ENCODE results near the gene PCDHA7.

Gene PCDHA7

GRCh38 chr5:140857177-140857986 is 23.3 kb downstream of the PCDHA7 start:
- TF ChIP-seq, protein P1, sequence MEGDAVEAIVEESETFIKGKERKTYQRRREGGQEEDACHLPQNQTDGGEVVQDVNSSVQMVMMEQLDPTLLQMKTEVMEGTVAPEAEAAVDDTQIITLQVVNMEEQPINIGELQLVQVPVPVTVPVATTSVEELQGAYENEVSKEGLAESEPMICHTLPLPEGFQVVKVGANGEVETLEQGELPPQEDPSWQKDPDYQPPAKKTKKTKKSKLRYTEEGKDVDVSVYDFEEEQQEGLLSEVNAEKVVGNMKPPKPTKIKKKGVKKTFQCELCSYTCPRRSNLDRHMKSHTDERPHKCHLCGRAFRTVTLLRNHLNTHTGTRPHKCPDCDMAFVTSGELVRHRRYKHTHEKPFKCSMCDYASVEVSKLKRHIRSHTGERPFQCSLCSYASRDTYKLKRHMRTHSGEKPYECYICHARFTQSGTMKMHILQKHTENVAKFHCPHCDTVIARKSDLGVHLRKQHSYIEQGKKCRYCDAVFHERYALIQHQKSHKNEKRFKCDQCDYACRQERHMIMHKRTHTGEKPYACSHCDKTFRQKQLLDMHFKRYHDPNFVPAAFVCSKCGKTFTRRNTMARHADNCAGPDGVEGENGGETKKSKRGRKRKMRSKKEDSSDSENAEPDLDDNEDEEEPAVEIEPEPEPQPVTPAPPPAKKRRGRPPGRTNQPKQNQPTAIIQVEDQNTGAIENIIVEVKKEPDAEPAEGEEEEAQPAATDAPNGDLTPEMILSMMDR (conservative IDR thresholded peaks at IDR 0.05): no peak
- no peak overlapping the region for H3K27ac ChIP-seq

DNA sequence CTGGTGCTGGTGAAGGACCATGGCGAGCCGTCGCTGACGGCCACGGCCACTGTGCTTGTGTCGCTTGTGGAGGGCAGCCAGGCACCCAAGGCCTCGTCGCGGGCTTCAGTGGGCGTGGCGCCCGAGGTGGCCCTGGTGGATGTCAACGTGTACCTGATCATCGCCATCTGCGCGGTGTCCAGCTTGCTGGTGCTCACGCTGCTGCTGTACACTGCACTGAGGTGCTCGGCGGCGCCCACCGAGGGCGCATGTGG is 23.8 kb downstream of the PCDHA7 start:
- no peak overlapping the region for H3K27ac ChIP-seq
- TF ChIP-seq, protein P1 (conservative IDR thresholded peaks at IDR 0.05): no peak

GRCh38 chr5:140862441-140863295 is 28.6 kb downstream of the PCDHA7 start:
- no peak overlapping the region for H3K27ac ChIP-seq
- TF ChIP-seq, protein P1 (conservative IDR thresholded peaks at IDR 0.05): no peak

GRCh38 chr5:140868721-140869554 is 34.9 kb downstream of the PCDHA7 start, which contains the start of gene PCDHA11:
Gene PCDHA11 (plus strand): TSS chr5:140868957. CDS start chr5:140869104, 147 bp downstream.
- peak within 1 kb of the TSS; percentile 58 for H3K27ac ChIP-seq
- TF ChIP-seq, protein P1 (conservative IDR thresholded peaks at IDR 0.05): peak; percentile 67

- peak overlapping the region; percentile 58 for H3K27ac ChIP-seq
- TF ChIP-seq, protein P1 (conservative IDR thresholded peaks at IDR 0.05): peak; percentile 48
These were observed 35.5 kb downstream of the PCDHA7 start for GRCh38 chr5:140869555-140869886.

- H3K27ac ChIP-seq: no peak overlapping the region
- TF ChIP-seq, protein P1 (conservative IDR thresholded peaks at IDR 0.05): no peak
These were observed 36.4 kb downstream of the PCDHA7 start for GRCh38 chr5:140870221-140871201.

All from VCaP (cell line).